Right lobe of liver (tissue), 6 donors: ENCODE results near the gene GPX7. TPM values are rescaled to one million over a fixed set of nuclear protein-coding genes. Genes with fewer than 3 reads are reported as not detected.
"Not testable (repeated sequence)": the region's sequence is repeated elsewhere in the genome, so short reads cannot be mapped to it uniquely, and the experiment has no call there.

Experiments
- ATAC-seq, 4 donors: fragments of 200-7000 bp; cut with Tn5 transposase; one replicate each; pipeline ENCODE4 v1.9.1; 2020; ENCODE audit warnings: mild to moderate bottlenecking in 4 of 4, moderate library complexity in 4 of 4
- DNase-seq, 3 donors: peaks; one replicate each; pipeline ENCODE4 v3.0.0-alpha.2; 2020
- H3K27ac ChIP-seq, 3 donors: fragments of 200-600 bp; one replicate each; pipeline ENCODE4 v1.8.0; 2022
- H3K27me3 ChIP-seq, 2 donors: fragments of 200-600 bp; one replicate each; pipeline ENCODE4 v1.8.0; 2022
- H3K36me3 ChIP-seq, 4 donors: fragments of 200-600 bp; sonication (generic) in 1 of 4; one replicate each; pipeline versions ENCODE4 v1.5.1 to v1.8.0; 2017 to 2022; ENCODE audit warnings: control low read depth in 1 of 4
- H3K4me1 ChIP-seq, 4 donors: fragments of 200-600 bp; sonication (generic) in 1 of 4; one replicate each; pipeline versions ENCODE4 v1.5.1 to v1.8.0; 2017 to 2022; ENCODE audit warnings: control low read depth in 1 of 4
- H3K4me3 ChIP-seq, 3 donors: fragments of 200-600 bp; one replicate each; pipeline ENCODE4 v1.8.0; 2022
- H3K9me3 ChIP-seq, 4 donors: fragments of 200-600 bp; sonication (generic) in 1 of 4; one replicate each; pipeline versions ENCODE4 v1.5.1 to v1.8.0; 2017 to 2022; ENCODE audit warnings: control low read depth in 1 of 4
- CTCF ChIP-seq, 4 donors: fragments of 200-600 bp in 3 of 4; fragments of 450-650 bp in 1 of 4; IDR thresholded peaks; one replicate each; pipeline versions ENCODE4 v1.5.1 to v1.8.0; 2016 to 2022; ENCODE audit warnings: antibody characterized with exemption in 4 of 4, mild to moderate bottlenecking in 2 of 4
- POLR2A ChIP-seq: fragments of 450-650 bp; IDR thresholded peaks from one replicate; pipeline ENCODE4 v1.6.1; 2017; ENCODE audit warnings: antibody characterized with exemption, mild to moderate bottlenecking
- WGBS: methylation state at CpG from one replicate; pipeline ENCODE4 v1.1.6; 2018; ENCODE audit warnings: low coverage, low lambda C conversion rate; ENCODE audit not compliant: insufficient coverage; ENCODE audit errors: missing lambda C conversion rate; 5-methylcytosine and 5-hydroxymethylcytosine counted together
- intact Hi-C, 2 donors: fragments of 100-400 bp; cut with DNase I; formaldehyde crosslinking; loops; one replicate each; pipeline versions ENCODE4 v1.11.2 to v1.14.1; 2022
- total RNA-seq, 6 experiments: library from RNA; depleted of rRNA in 2 of 6; stranded (reverse); fragments of >200 nt in 2 of 6; fragmentation: NEBNext Ultra II Directional in 3 of 6; extraction: Animal tissue kit (Norgen Biotek cat#: 25700) in 3 of 6; gene quantifications; one replicate each; pipeline versions ENCODE4 v1.1.0 to v1.2.4, GENCODE V29; 2016 to 2023
- donor health status: DM: no; HTN: yes; CAD: no.
- donor health status: DM: no; HTN: no; CAD: no.
- donor health status: DM: no; HTN: no; CAD: no.
- donor health status: DM: no; HTN: yes; CAD: no.
- donor health status: DM: no; HTN: yes; CAD: no.

Gene GPX7
- total RNA-seq, 6 experiments from 2014 or later = 1.6 to 4.3 (median 2.7) TPM

- Histone ChIP-seq H3K36me3 (no peaks in the 10 kb centered on the region), H3K27me3 (no peaks in the 10 kb centered on the region), H3K27ac (no peak overlapping the region), H3K4me3 (no peak overlapping the region), H3K9me3 (no peaks in the 10 kb centered on the region), H3K4me1 (no peaks in the 10 kb centered on the region)
- 74% methylated on average over 4 of the region's 4 CpGs for WGBS
- DNase-seq (no peak), ATAC-seq (no peak)
- TF ChIP-seq POLR2A (no peak), CTCF (IDR thresholded peaks at IDR 0.05) (no peak)
- intact Hi-C loops = no loop called here
Measured at GRCh38 chr1:52572387-52572786, 29.8 kb upstream of the GPX7 start.

DNA sequence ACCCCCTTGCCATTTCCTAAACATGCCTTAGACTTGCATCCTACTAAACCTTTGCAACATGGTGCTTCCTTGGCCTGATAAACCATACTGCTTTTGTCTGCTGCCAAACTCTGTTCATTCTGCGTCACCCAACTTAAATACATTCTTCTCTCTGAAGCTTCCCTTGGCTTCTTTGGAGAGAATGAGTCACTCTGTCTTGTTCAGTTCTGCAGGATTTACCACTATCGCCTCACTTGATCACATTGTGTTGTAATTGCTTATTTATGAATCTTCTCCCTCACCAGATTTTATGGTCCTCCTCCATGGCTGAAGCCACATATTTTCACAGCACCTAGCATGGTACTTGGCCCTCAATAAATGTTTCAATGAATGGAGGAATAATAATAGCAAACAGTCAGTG lies 27.6 kb upstream of the GPX7 start:
- TF ChIP-seq POLR2A (no peak), CTCF (IDR thresholded peaks at IDR 0.05) (no peak)
- DNase-seq = no peak
- intact Hi-C loops = no loop called here
- no peak for ATAC-seq
- WGBS = 89% methylated on average over 2 of the region's 2 CpGs
- Histone ChIP-seq H3K4me1 (no peaks in the 10 kb centered on the region), H3K36me3 (no peaks in the 10 kb centered on the region), H3K27ac (no peak overlapping the region), H3K4me3 (no peak overlapping the region), H3K27me3 (no peaks in the 10 kb centered on the region), H3K9me3 (no peaks in the 10 kb centered on the region)

GRCh38 chr1:52576074-52576473 lies 26.1 kb upstream of the GPX7 start:
- H3K4me1 ChIP-seq = no peaks in the 10 kb centered on the region
- WGBS = 100% methylated on average over 1 of the region's 1 CpG
- no peaks in the 10 kb centered on the region for H3K9me3 ChIP-seq
- intact Hi-C loops = no loop called here
- H3K36me3 ChIP-seq = no peaks in the 10 kb centered on the region
- H3K27me3 ChIP-seq = no peaks in the 10 kb centered on the region
- H3K27ac ChIP-seq = no peak overlapping the region
- no peak for TF ChIP-seq CTCF (IDR thresholded peaks at IDR 0.05)
- no peak for TF ChIP-seq POLR2A
- H3K4me3 ChIP-seq = no peak overlapping the region
- ATAC-seq = no peak
- no peak for DNase-seq

DNA sequence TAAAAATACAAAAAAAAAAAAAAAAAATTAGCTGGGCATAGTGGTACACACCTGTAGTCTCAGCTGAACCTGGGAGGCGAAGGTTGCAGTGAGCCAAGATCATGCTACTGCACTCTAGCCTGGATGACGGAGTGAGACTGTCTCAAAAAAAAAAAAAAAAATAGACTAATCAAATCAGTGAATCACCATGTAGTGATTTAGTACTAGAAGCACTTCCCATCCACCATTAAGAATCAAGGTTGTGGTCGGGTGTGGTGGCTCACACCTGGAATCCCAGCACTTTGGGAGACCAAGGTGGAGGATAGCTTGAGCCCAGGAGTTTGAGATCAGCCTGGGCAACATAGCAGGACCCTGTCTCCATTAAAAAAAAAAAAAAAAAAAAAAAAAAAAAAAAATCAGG lies 24.1 kb upstream of the GPX7 start:
- DNase-seq, H3K27me3 ChIP-seq, ATAC-seq, H3K9me3 ChIP-seq, H3K27ac ChIP-seq, intact Hi-C loops, H3K36me3 ChIP-seq, H3K4me1 ChIP-seq, H3K4me3 ChIP-seq: not testable (repeated sequence)
- WGBS = 90% methylated on average over 3 of the region's 3 CpGs

GRCh38 chr1:52579415-52579814 lies 22.8 kb upstream of the GPX7 start:
- Histone ChIP-seq H3K4me1 (no peaks in the 10 kb centered on the region), H3K27me3 (no peaks in the 10 kb centered on the region), H3K9me3 (no peaks in the 10 kb centered on the region), H3K4me3 (no peak overlapping the region), H3K27ac (no peak overlapping the region), H3K36me3 (no peaks in the 10 kb centered on the region)
- intact Hi-C loops = no loop called here
- 21% methylated on average over 2 of the region's 2 CpGs for WGBS
- ATAC-seq (no peak), DNase-seq (no peak)
- TF ChIP-seq CTCF (IDR thresholded peaks at IDR 0.05) = no peak
- no peak for TF ChIP-seq POLR2A
